ENCODE measurements around the gene IFNL4.
"Not testable (repeated sequence)": the region's sequence is repeated elsewhere in the genome, so short reads cannot be mapped to it uniquely, and the experiment has no call there.

Gene IFNL4

DNA sequence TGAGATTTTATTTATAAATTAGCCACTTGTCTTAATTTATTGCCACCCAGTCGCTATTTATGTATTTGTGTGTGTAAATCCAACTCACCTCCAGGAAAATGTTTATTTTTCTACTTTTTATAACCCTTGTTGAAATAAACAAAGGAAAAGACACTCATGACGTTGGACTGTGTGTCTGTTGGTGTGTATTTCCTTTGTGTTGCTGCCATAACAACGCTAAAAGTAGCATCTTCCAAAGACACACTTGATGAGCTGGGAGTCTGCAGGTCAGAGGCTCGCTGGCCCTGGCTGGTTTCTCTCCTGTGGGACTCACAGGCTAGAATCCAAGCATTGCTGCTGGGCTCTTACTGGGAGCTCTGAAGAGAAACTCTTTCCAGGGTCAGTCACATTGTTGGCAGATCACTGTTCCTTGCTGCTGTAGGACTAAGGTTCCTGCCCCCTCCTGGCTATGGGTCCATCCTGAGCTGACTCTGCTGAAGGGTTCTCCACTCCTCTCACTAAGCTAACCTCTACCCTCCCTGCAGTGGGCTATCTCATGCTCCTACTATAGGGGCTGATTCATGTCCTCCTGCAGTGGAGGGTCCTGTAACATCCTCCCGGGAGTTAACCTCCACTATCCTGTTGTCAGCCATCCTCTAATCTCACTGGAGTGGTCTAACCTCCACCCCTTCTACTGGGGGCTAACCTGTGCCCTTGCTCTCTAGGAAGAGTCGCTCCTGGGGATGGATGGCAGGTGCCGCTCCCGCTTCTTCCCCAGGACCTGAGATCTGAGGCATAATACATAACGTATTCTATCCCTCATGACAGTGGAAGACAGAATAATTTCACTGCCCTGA lies 21.6 kb upstream of the IFNL4 start:
- no peak for DNase-seq
- Histone ChIP-seq H3K36me3 (no peaks in the 10 kb centered on the region), H3K27me3 (peaks cover 0 to 36% of the 10 kb centered on the region in 2 donors), H3K4me1 (peaks cover 0 to under 1% (median under 1%) of the 10 kb centered on the region in 4 donors), H3K9me3 (no peaks in the 10 kb centered on the region), H3K4me3 (no peak overlapping the region), H3K27ac (no peak overlapping the region)
- intact Hi-C loops (cut with DNase I; ENCODE audit: low total_unique reads) = no loop called here
- TF ChIP-seq CTCF (IDR thresholded peaks at IDR 0.05) = no peak

DNA sequence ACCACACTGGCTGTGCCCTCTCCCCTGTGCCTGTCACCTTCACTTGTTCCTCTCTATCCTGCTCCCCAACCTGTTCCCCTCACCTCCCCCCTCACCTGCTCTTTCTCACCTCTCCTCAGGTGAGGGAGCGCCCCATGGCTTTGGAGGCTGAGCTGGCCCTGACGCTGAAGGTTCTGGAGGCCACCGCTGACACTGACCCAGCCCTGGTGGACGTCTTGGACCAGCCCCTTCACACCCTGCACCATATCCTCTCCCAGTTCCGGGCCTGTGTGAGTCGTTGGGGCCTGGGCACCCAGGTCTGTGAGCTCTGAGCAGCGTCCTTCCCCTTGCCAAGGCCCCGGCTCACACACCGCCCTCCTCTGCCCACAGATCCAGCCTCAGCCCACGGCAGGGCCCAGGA lies 20.7 kb upstream of the IFNL4 start:
- H3K27me3 ChIP-seq = peaks cover 0 to 45% of the 10 kb centered on the region in 2 donors
- H3K4me3 ChIP-seq; H3K27ac ChIP-seq; H3K36me3 ChIP-seq; intact Hi-C loops (cut with DNase I; ENCODE audit: low total_unique reads); H3K9me3 ChIP-seq; H3K4me1 ChIP-seq; DNase-seq: not testable (repeated sequence)

DNA sequence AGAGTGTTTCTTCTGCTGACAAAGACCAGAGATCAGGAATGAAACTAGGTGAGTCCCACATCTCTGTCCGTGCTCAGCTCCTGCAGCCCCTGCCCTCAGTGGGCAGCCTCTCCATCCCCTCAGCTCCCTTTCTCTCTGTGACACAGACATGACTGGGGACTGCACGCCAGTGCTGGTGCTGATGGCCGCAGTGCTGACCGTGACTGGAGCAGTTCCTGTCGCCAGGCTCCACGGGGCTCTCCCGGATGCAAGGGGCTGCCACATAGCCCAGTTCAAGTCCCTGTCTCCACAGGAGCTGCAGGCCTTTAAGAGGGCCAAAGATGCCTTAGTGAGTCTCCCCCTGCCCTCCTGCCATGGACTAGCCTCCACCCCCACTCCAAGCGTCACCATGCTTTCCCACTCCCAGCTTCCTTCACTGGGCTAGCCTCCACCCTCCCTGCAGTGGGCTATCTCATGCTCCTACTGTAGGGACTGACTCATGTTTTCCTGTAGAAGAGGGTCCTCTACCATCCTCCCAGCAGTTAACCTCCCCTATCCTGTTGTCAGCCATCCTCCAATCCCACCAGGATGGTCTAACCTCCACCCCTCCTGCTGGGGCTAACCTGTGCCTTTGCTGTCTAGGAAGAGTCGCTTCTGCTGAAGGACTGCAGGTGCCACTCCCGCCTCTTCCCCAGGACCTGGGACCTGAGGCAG lies 20.0 kb upstream of the IFNL4 start:
- H3K27ac ChIP-seq; DNase-seq; H3K9me3 ChIP-seq; H3K36me3 ChIP-seq; intact Hi-C loops (cut with DNase I; ENCODE audit: low total_unique reads); H3K4me3 ChIP-seq: not testable (repeated sequence)
- Histone ChIP-seq H3K4me1 (peaks cover 0 to 16% (median 5%) of the 10 kb centered on the region in 4 donors), H3K27me3 (peaks cover 0 to 52% of the 10 kb centered on the region in 2 donors)

- intact Hi-C loops (cut with DNase I; ENCODE audit: low total_unique reads); H3K9me3 ChIP-seq; DNase-seq; H3K4me3 ChIP-seq; H3K27ac ChIP-seq; H3K36me3 ChIP-seq: not testable (repeated sequence)
- H3K4me1 ChIP-seq = peaks cover 0 to 16% (median 5%) of the 10 kb centered on the region in 4 donors
- H3K27me3 ChIP-seq = peaks cover 0 to 58% of the 10 kb centered on the region in 2 donors
Measured at GRCh38 chr19:39268085-39268484, 19.4 kb upstream of the IFNL4 start, which contains the start of gene IFNL2. Gene IFNL2, plus strand, starts transcription at chr19:39268396. Its CDS starts 173 bp downstream, at chr19:39268569.

- Histone ChIP-seq H3K27me3 (peaks cover 0 to 76% of the 10 kb centered on the region in 2 donors), H3K36me3 (no peaks in the 10 kb centered on the region), H3K9me3 (no peaks in the 10 kb centered on the region), H3K4me1 (peaks cover 0 to 16% (median 5%) of the 10 kb centered on the region in 4 donors), H3K4me3 (no peak overlapping the region), H3K27ac (no peak overlapping the region)
- DNase-seq = no peak
- intact Hi-C loops (cut with DNase I; ENCODE audit: low total_unique reads) = no loop called here
- TF ChIP-seq CTCF (IDR thresholded peaks at IDR 0.05) = no peak
Measured at GRCh38 chr19:39265321-39265916, 16.8 kb upstream of the IFNL4 start.

GRCh38 chr19:39264306-39265290 lies 15.9 kb upstream of the IFNL4 start:
- H3K27ac ChIP-seq = no peak overlapping the region
- no peaks in the 10 kb centered on the region for H3K36me3 ChIP-seq
- no peak for TF ChIP-seq CTCF (IDR thresholded peaks at IDR 0.05)
- no peak overlapping the region for H3K4me3 ChIP-seq
- intact Hi-C loops (cut with DNase I; ENCODE audit: low total_unique reads) = no loop called here
- H3K27me3 ChIP-seq = peaks cover 0 to 80% of the 10 kb centered on the region in 2 donors
- no peak for DNase-seq
- H3K4me1 ChIP-seq = peaks cover 0 to 16% (median 5%) of the 10 kb centered on the region in 4 donors
- H3K9me3 ChIP-seq = no peaks in the 10 kb centered on the region

Measured in tibial artery (tissue), 4 donors.